NCI-H1092 (cell line): ENCODE results near the gene TSPAN1.
A peak's percentile ranks its signal among the peaks of the same experiment; 100 is the strongest.

Experiments used
- DNase-seq: peaks from one replicate; lab custom pipeline; 2025; lab: John Stamatoyannopoulos, UW

TSPAN1 gene

GRCh38 chr1:46174448-46175231, at the start of gene TSPAN1:
TSPAN1 (plus strand) TSS chr1:46175087; CDS start chr1:46181108, 6,021 bp downstream.
- no peak for DNase-seq

- DNase-seq: no peak
Observed at GRCh38 chr1:46128344-46128743, 46.5 kb upstream of the TSPAN1 start.

GRCh38 chr1:46130121-46130520, 44.8 kb upstream of the TSPAN1 start:
- DNase-seq: no peak

GRCh38 chr1:46130606-46131005, 44.3 kb upstream of the TSPAN1 start:
- no peak for DNase-seq

- DNase-seq: no peak
Observed at GRCh38 chr1:46131093-46131492, 43.8 kb upstream of the TSPAN1 start.

- peak; percentile 10 for DNase-seq
Observed at GRCh38 chr1:46131712-46132528, 43.0 kb upstream of the TSPAN1 start.

- peak; percentile 92 for DNase-seq
Observed at GRCh38 chr1:46132529-46133180, 42.2 kb upstream of the TSPAN1 start, which contains the start of gene PIK3R3. PIK3R3 (minus strand) TSS chr1:46132629; CDS start chr1:46131952, 677 bp downstream.

- peak; percentile 91 for DNase-seq
Observed at GRCh38 chr1:46133181-46133658, 41.7 kb upstream of the TSPAN1 start.

GRCh38 chr1:46133781-46134350, 41.0 kb upstream of the TSPAN1 start:
- DNase-seq: no peak

GRCh38 chr1:46134660-46135331, 40.1 kb upstream of the TSPAN1 start:
- DNase-seq: peak; percentile 26

- no peak for DNase-seq
Observed at GRCh38 chr1:46136711-46137110, 38.2 kb upstream of the TSPAN1 start.

- no peak for DNase-seq
Observed at GRCh38 chr1:46137916-46138315, 37.0 kb upstream of the TSPAN1 start.

- DNase-seq: no peak
Observed at GRCh38 chr1:46148318-46148717, 26.6 kb upstream of the TSPAN1 start.

GRCh38 chr1:46150085-46150484, 24.8 kb upstream of the TSPAN1 start:
- DNase-seq: no peak

GRCh38 chr1:46152016-46152415, 22.9 kb upstream of the TSPAN1 start:
- no peak for DNase-seq

- no peak for DNase-seq
Observed at GRCh38 chr1:46153228-46153627, 21.7 kb upstream of the TSPAN1 start.

- DNase-seq: no peak
Observed at GRCh38 chr1:46153732-46154131, 21.2 kb upstream of the TSPAN1 start.

GRCh38 chr1:46157916-46158311, 17.0 kb upstream of the TSPAN1 start:
- DNase-seq: no peak

- DNase-seq: no peak
Observed at GRCh38 chr1:46158312-46159281, 16.3 kb upstream of the TSPAN1 start.

GRCh38 chr1:46159516-46159915, 15.4 kb upstream of the TSPAN1 start:
- DNase-seq: no peak
